ENCODE data around the gene CTNNA3. TPM values are rescaled to one million over a fixed set of nuclear protein-coding genes. Genes with fewer than 3 reads are reported as not detected.

The CTNNA3 gene
- total RNA-seq, 1 experiment from 2014 or later, result 0.02 TPM

GRCh38 chr10:66514666-66515065 lies 1181.3 kb downstream of the CTNNA3 start:
- ChIA-PET POLR2A (no interaction called here), CTCF (no interaction called here)
- TF ChIP-seq CTCF (IDR thresholded peaks at IDR 0.05; ENCODE audit: unreplicated experiment), result no peak
- no peak overlapping the region for H3K4me3 Mint-ChIP-seq (ENCODE audit: unreplicated experiment)
- H3K27me3 Mint-ChIP-seq (ENCODE audit: insufficient read depth, unreplicated experiment), result no peaks in the 10 kb centered on the region
- no peak for DNase-seq (ENCODE audit: unreplicated experiment)
- no TSS peak for BruUV-seq (replicated peaks)
- intact Hi-C loops (cut with micrococcal nuclease), result no loop called here
- no peak overlapping the region for H3K27ac Mint-ChIP-seq (ENCODE audit: low read depth, unreplicated experiment)
- no peaks in the 10 kb centered on the region for H3K9me3 Mint-ChIP-seq (ENCODE audit: unreplicated experiment)
- H3K4me1 Mint-ChIP-seq (ENCODE audit: insufficient read depth, unreplicated experiment), result peaks cover 4% of the 10 kb centered on the region
- H3K36me3 Mint-ChIP-seq (ENCODE audit: insufficient read depth, unreplicated experiment), result no peaks in the 10 kb centered on the region

GRCh38 chr10:66513504-66513903 lies 1182.5 kb downstream of the CTNNA3 start:
- no peak for DNase-seq (ENCODE audit: unreplicated experiment)
- H3K27me3 Mint-ChIP-seq (ENCODE audit: insufficient read depth, unreplicated experiment), result no peaks in the 10 kb centered on the region
- no peaks in the 10 kb centered on the region for H3K36me3 Mint-ChIP-seq (ENCODE audit: insufficient read depth, unreplicated experiment)
- no TSS peak for BruUV-seq (replicated peaks)
- H3K4me3 Mint-ChIP-seq (ENCODE audit: unreplicated experiment), result no peak overlapping the region
- no peaks in the 10 kb centered on the region for H3K4me1 Mint-ChIP-seq (ENCODE audit: insufficient read depth, unreplicated experiment)
- H3K27ac Mint-ChIP-seq (ENCODE audit: low read depth, unreplicated experiment), result no peak overlapping the region
- POLR2A ChIA-PET, result no interaction called here
- CTCF ChIA-PET, result interaction anchor here (0.6 to 0.8 kb wide), 3 partner anchors 9 to 1354 kb away, joined by 3 read pairs; no protein-coding TSS in a partner anchor
- H3K9me3 Mint-ChIP-seq (ENCODE audit: unreplicated experiment), result no peaks in the 10 kb centered on the region
- intact Hi-C loops (cut with micrococcal nuclease), result no loop called here
- TF ChIP-seq CTCF (IDR thresholded peaks at IDR 0.05; ENCODE audit: unreplicated experiment), result no peak

GRCh38 chr10:66505003-66505657 lies 1190.9 kb downstream of the CTNNA3 start:
- DNase-seq (ENCODE audit: unreplicated experiment), result peak; percentile 52
- intact Hi-C loops (cut with micrococcal nuclease), result no loop called here
- Mint-ChIP-seq H3K9me3 (ENCODE audit: unreplicated experiment) (no peaks in the 10 kb centered on the region), H3K27me3 (ENCODE audit: insufficient read depth, unreplicated experiment) (no peaks in the 10 kb centered on the region), H3K4me3 (ENCODE audit: unreplicated experiment) (no peak overlapping the region), H3K4me1 (ENCODE audit: insufficient read depth, unreplicated experiment) (peaks cover 6% of the 10 kb centered on the region), H3K27ac (ENCODE audit: low read depth, unreplicated experiment) (peak overlapping the region; percentile 2), H3K36me3 (ENCODE audit: insufficient read depth, unreplicated experiment) (no peaks in the 10 kb centered on the region)
- TF ChIP-seq CTCF (IDR thresholded peaks at IDR 0.05; ENCODE audit: unreplicated experiment), result no peak
- CTCF ChIA-PET, result interaction anchor here (0.5 kb wide), 1 partner anchor 12 kb away, joined by 3 read pairs; no protein-coding TSS in a partner anchor
- BruUV-seq (replicated peaks), result no TSS peak
- POLR2A ChIA-PET, result no interaction called here

- no peak for TF ChIP-seq CTCF (IDR thresholded peaks at IDR 0.05; ENCODE audit: unreplicated experiment)
- Mint-ChIP-seq H3K4me3 (ENCODE audit: unreplicated experiment) (no peak overlapping the region), H3K36me3 (ENCODE audit: insufficient read depth, unreplicated experiment) (no peaks in the 10 kb centered on the region), H3K4me1 (ENCODE audit: insufficient read depth, unreplicated experiment) (peaks cover 6% of the 10 kb centered on the region), H3K27ac (ENCODE audit: low read depth, unreplicated experiment) (no peak overlapping the region), H3K27me3 (ENCODE audit: insufficient read depth, unreplicated experiment) (no peaks in the 10 kb centered on the region), H3K9me3 (ENCODE audit: unreplicated experiment) (no peaks in the 10 kb centered on the region)
- no TSS peak for BruUV-seq (replicated peaks)
- intact Hi-C loops (cut with micrococcal nuclease), result no loop called here
- POLR2A ChIA-PET, result no interaction called here
- CTCF ChIA-PET, result no interaction called here
- DNase-seq (ENCODE audit: unreplicated experiment), result no peak
Observed at GRCh38 chr10:66501356-66501755, 1194.6 kb downstream of the CTNNA3 start.
